DMS53 (cell line): Measurements from ENCODE around the gene TXNRD2.

Experiments
- DNase-seq: peaks from one replicate; lab custom pipeline; 2025; lab: John Stamatoyannopoulos, UW

Gene TXNRD2

GRCh38 chr22:19875531-19876313 lies 65.9 kb downstream of the TXNRD2 start:
- DNase-seq = no peak

DNA sequence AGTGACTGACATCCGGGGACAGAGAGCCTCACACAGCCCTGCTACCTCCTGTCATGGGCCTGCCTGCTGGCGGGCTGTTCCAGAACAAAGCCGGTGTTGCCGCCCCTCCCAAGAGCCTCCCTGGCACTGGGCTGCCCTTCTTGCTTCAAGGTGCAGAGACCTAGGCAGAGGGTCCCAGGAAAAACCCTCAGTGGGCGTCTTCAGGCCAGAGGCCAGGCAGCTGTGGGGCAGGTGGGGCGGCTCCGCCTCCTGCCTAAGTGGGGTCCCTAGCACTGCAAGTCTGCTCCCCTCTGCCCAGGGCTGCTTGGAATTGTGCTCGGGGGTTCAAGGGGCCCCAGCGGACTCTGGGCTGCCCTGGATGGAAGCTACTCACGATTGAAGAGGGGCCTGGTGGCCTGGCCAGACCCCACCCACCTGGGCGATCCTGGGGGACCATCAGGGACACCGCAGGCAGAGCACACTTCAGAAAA lies 66.5 kb downstream of the TXNRD2 start:
- no peak for DNase-seq

DNA sequence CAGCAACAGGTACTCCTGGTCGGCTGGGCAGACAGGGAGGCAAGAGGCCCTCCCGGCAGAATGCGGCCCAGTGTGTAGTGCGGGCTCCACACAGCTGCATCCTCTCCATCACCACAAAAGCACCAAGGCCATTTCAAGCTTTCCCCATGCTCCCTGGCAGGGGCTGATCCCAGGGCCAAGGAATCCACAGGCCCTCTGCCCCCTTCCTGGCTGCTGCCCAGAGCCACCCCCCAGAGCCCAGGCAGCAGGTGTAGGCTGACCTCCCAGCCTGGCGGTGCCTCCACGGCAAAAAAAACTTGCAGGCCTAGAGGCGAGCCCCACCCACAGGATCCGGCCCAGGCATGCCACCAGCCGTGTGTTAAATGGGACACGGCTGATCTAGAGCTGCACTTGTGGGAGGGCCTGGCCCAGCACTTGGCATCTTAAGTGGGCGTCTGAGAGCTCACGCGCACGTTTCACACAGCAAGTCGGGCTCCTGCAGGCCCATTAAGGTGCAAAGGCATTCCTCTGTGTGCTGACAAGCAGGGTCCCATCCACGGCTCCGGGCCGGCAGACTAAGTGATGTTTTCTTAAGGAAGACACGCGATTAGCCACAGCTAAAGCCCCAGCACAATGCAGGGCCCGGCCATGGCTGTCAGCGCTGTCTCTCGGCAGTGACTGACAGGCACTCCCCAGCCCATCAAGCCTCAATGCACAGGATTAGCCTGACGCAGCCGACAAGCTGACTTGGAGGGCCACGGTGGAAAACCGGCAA lies 67.1 kb downstream of the TXNRD2 start:
- DNase-seq = peak; percentile 38

DNA sequence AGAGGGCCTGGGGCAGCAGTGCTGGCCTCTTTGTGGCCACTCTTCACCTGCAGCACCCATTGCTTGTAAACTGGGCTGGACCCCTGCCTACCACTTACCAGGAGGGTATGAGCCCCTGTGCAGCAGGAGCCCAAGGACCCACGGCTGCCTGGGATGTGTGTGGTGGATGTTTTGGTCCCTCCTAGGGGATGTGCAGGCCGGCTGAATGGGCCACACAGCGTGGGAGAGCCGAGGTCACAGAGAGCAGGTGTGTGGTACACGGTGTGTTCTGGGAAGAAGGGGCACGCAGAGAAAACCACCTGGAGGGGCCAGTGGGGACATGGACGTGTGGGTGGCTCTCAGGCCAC lies 67.7 kb downstream of the TXNRD2 start:
- no peak for DNase-seq

DNA sequence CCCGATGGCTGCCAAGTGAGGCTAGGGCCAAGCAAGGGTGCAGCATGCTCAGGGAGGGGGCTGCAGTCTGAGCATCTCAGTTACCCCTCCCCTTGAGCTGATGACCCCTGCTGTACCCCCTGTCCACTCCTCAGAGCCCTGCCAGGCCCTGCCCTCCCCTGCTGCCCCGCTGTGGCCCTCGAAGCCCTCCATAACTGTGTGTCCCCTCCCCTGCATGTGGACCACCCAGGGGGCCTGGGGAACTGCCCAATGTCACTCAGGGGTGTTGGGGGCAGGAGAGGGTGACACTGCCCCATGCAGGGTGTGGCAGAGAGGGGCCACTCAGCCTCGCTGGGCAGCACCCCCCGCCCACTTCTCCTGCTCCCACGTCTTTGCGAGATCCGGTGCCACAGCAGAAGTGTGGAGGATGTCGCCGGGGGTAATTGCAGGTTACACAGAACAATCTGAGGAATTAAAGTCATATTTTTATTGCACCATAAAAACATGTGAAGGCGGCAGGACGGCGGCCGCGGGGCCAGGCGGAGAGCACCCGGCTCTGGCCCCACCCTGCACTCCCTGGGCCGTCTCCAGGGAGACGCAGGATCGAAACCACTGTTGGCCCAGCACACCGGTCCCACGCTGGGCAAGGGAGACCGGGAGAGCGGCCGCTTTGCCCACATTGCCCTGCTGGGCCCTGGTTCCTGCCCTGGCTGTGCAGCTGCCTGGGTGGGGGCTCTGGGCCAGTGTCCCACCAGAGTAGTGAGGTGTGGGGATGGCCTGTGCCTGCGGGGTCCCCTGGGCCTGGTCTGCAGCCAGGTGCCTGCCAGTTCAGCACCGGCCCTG lies 68.3 kb downstream of the TXNRD2 start:
- no peak for DNase-seq

DNA sequence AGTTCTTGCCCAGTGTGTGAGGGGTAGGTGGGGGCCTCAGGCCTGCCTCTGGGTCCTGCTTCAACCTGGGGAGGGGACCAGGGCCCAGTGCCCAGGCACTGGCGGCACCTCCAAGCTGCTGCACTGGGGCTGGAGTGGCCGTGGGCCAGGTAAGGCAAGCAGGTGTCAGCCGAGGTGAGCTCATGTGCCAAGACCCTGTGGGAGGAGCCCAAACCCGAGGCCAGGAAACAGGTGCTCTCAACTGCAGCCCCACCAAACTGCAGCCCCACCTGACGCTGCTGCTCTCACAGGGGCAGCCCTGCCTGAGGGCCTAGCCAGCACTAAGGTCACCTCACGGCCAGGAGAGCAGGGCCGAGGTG lies 68.9 kb downstream of the TXNRD2 start:
- peak; percentile 48 for DNase-seq

DNA sequence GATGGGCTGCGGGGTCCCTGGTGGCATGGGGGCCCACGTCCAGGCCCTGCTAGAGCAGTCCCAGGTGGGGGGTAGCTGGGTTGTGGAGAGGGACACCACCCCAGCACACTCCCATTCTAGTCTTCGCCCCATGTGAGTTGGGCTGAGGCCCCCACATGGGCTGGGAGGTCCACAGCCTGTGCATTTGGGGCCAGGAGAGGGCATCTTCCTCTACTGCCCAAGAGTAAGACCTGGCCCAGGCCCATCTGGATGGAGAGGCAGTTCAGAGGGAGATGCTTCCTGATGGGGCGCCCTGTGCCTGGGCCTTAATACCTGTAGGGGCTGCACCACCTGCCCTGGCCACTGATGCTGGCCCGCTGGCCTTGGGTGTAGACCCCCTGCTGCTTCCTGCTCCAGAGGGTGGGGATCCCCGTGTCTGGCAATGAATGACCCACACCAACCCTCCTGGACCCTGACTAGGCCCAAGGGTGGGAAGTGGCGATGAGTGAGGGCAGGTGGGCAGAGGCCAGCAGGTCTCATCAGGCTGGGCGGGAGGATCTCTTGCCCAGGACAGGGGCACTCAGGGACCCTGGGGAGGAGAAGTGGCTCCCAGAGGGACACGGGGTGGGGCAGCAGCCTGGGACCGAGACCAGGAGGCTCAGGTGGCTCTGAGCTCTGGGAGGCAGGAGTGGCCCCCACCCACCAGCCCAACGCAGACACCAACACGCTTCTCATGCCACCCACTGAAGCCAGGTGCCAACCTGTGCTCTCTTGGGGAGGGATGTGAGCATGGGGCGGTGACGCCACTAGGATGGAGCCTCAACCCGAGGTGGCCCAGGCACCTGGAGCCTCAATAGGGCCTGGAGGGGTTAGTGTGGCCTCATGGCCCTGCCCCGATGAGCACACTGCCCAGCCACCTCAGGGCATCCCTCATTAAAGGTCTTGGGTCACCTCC lies 69.5 kb downstream of the TXNRD2 start:
- DNase-seq = no peak

DNA sequence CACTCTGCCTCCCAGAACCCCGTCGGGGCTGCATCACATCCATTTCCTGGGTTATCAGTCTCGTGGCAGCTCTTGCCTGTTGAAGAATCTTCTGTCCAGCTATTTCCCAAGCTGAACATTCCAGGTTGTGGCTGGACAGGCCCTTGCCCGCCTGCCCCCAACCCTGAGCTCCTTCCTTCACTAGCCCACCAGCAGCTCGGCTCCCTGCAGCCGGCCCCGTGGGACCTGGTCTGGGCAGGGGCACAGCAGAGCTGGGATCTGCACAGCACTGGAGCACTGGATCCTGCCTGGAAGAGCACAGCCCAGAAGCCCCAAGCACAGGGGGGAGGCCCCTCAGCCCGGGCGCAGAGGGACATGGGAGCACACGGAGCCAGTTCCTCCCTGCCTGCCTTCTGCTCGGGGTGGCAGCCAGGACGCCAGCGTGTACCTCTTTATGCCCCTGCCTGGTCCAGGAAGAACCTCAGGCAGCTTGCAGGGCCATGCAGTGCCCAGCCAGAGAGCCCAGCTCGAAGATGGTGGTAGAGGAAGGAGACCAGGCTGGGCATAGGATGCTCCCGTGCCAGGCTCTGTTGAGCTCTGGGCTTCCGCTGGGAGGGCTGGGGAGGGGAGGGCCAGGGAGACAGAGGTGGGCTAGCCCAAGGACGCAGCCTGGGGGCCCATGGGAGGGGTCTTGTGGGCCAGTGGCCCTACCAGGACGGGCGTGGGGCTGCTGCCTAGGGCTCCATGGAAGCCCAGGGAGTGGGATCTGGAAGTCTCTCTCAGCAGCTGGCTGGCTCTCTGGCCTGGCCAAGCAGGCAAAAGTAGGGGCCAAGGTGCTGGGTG lies 70.4 kb downstream of the TXNRD2 start:
- no peak for DNase-seq

GRCh38 chr22:19870153-19871022 lies 71.2 kb downstream of the TXNRD2 start:
- no peak for DNase-seq

DNA sequence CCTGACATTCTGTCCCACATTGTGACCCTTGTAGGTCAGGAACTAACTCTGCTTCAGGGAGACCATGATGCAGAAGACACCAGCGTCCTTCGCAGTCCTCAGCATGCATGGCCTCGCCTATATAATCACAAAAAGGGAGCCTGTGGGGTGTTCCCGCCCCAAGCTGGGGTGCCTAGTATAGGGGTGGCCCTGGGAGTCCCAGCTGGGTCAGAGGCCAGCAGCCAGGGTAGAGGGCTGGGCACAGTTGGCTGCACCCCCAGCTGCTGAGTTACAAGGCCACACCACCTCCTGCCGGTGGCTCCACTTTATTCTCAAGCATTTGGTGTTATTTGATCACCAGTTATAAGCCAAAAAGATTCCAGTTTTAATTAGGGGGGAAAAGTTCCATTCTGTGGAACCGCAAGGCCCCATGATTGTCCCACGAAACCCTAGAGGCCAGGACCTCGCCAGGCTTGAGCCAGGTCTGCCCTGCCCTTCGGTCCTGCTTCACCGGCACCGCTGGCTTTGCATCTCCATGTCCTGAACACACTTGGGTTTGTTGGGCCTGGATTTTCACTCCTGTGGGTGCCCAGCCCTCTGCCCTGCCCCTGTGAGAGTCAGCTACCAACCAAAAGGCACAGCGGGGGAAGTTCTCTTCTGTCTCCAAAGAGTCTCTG lies 72.0 kb downstream of the TXNRD2 start:
- no peak for DNase-seq

DNA sequence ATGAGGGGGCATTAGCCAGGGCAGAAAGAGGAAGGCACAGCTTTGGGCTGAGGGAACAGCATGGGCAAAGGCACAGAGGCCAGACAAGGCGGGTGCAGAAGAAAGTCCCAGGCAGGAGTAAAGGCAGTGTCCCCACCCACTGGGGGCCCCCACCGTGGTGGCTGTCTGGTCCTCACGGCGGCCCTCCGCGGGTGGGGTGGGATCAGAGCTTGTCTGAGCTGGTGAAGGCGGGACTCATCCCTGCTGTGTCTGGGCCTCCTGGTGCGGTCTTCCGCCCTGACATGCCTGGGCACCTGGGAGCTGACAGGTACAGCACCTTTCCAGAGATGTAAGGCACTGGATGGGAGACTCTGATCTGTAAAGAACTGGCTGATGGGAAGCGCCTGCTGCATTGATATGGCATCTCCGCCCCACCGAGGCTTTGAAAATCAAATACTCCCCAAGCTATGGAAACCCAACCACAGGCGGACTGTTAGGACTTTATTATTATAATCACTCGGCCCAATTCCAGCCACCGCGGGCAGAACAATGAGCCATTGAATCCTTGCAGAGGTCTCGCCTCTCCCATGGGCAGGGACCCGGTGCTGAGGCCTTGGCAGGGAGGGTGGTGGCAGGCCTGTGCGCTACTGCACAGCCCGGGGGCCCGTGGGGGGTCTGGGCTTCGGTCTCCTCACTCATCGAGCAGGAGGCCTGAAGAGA lies 72.7 kb downstream of the TXNRD2 start:
- DNase-seq = no peak

- no peak for DNase-seq
Observed at GRCh38 chr22:19868333-19868732, 73.3 kb downstream of the TXNRD2 start.

- no peak for DNase-seq
Observed at GRCh38 chr22:19867617-19868016, 74.0 kb downstream of the TXNRD2 start.

DNA sequence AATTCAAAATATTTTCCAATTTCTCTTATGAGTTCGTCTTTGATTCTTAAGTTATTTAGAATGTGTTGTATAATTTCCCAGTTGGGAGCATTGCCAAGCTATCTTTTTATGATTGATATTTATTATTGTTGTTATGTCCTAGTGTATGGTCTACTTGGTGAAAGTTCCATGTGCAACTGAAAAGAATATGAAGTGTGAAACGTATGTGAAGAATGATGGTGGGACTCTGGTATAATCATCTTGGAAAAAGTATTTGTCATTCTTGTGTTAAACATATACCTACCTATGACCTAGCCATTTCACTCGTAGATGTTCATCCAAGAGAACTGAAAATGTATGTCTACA lies 75.0 kb downstream of the TXNRD2 start:
- DNase-seq = no peak

DNA sequence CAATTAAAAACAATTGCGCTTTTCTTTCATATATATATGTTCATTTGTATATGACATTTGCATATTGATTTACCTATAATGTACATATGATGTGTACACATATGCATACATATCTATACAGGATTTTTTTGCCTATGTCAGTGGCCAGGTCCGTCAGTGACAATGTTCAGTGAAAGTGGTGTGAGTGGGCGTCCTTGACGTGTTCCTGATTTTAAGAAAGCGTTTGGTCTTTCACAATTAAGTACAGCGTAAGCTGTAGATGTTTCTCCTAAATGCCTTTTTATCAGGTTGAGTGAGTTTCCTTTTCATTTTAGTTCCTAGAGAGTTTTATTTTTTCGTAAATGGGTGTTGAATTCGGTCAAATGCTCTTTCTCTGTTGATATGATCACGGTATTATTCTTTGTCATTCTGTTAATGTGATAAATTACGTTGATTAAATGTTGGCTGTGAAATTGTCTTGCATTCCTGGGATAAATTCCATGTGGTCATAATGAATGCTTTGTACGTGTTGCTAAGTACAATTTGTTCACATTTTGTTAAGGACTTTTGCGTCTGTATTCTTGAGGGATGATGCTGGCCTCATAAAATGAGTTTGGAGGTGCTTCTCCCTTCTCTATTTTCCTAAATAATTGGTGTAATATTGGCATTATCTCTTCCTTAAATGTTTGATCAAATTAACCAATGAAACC lies 76.3 kb downstream of the TXNRD2 start:
- DNase-seq = no peak

GRCh38 chr22:19864538-19865106 lies 77.0 kb downstream of the TXNRD2 start:
- no peak for DNase-seq

DNA sequence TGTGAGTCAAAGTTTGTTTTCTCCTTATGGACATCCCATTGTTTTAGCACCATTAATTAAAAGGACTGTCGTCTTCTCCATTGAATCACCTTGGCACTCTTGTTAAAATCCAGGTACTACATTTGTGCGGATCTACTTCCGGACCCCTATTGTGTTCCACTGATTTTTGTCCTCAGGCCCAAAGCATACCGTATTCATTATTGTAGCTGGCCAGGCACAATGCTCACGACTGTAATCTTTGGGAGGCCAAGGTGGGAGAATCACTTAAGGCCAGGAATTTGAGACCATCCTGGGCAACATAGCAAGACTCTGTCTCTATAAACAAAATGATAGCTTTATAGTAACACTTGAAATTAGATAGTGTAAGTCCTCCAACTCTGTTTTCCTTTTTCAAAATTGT lies 78.0 kb downstream of the TXNRD2 start:
- DNase-seq = no peak
